Neuronal stem cell (in vitro differentiated cells): Measurements from ENCODE around the gene OSBPL3.

ENCODE experiments used
- DNase-seq: peaks from one replicate; pipeline ENCODE4 v3.0.0-alpha.2; 2013; ENCODE audit warnings: low spot score
- H2AFZ ChIP-seq: one replicate; pipeline ENCODE4 v1.6.1; 2013; ENCODE audit warnings: mild to moderate bottlenecking, low read length, inconsistent platforms
- H2AK5ac ChIP-seq: 2 replicates; pipeline ENCODE4 v1.6.1; 2013; ENCODE audit warnings: low read depth, mild to moderate bottlenecking, inconsistent platforms, low read length, moderate library complexity, mixed read lengths
- H2BK120ac ChIP-seq: 2 replicates; pipeline ENCODE4 v1.6.1; 2013; ENCODE audit warnings: low read depth, mild to moderate bottlenecking, inconsistent platforms, low read length, moderate library complexity, mixed read lengths
- H2BK12ac ChIP-seq: one replicate; pipeline ENCODE4 v1.6.1; 2013; ENCODE audit warnings: low read length, inconsistent platforms
- H2BK15ac ChIP-seq: 2 replicates; pipeline ENCODE4 v1.6.1; 2013; ENCODE audit warnings: mild to moderate bottlenecking, low read length, inconsistent platforms, mixed read lengths
- H2BK5ac ChIP-seq: one replicate; pipeline ENCODE4 v1.6.1; 2013; ENCODE audit warnings: inconsistent platforms, mild to moderate bottlenecking, low read length, moderate library complexity
- H3K14ac ChIP-seq: one replicate; pipeline ENCODE4 v1.6.1; 2013; ENCODE audit warnings: low read length, inconsistent platforms
- H3K18ac ChIP-seq: 2 replicates; pipeline ENCODE4 v1.6.1; 2013; ENCODE audit warnings: low read length, inconsistent platforms
- H3K23ac ChIP-seq: 2 replicates; pipeline ENCODE4 v1.6.1; 2013; ENCODE audit warnings: low read depth, mild to moderate bottlenecking, mixed read lengths, low read length, inconsistent platforms; ENCODE audit not compliant: poor library complexity
- H3K27ac ChIP-seq: replicated peaks from 3 replicates; pipeline ENCODE4 v1.5.1; 2013; ENCODE audit warnings: low read length, inconsistent platforms
- H3K27me3 ChIP-seq, 3 experiments: 2 replicates each; pipeline ENCODE4 v1.6.1; 2013; ENCODE audit warnings: low read length in 3 of 3, mild to moderate bottlenecking in 2 of 3, inconsistent platforms in 1 of 3, low read depth in 1 of 3, mixed read lengths in 1 of 3, moderate library complexity in 1 of 3; ENCODE audit not compliant: control insufficient read depth in 3 of 3, insufficient read depth in 3 of 3
- H3K36me3 ChIP-seq, 2 donors: replicated peaks in 1 of 2; 2 replicates each; pipeline ENCODE4 v1.6.1; 2013; ENCODE audit warnings: low read length in 2 of 2; ENCODE audit not compliant: control insufficient read depth in 2 of 2, insufficient read depth in 2 of 2
- H3K4ac ChIP-seq: 2 replicates; pipeline ENCODE4 v1.6.1; 2013; ENCODE audit warnings: inconsistent platforms, mild to moderate bottlenecking, low read length, moderate library complexity
- H3K4me1 ChIP-seq, 2 donors: 1 replicate in 1 of 2; 2 replicates in 1 of 2; pipeline ENCODE4 v1.6.1; 2013; ENCODE audit warnings: low read length in 2 of 2, low read depth in 1 of 2; ENCODE audit not compliant: control insufficient read depth in 2 of 2, insufficient read depth in 1 of 2
- H3K4me2 ChIP-seq: one replicate; pipeline ENCODE4 v1.6.1; 2013; ENCODE audit warnings: mild to moderate bottlenecking, low read length, inconsistent platforms; ENCODE audit not compliant: insufficient read depth, poor library complexity, severe bottlenecking
- H3K4me3 ChIP-seq, 2 donors: 2 replicates each; pipeline ENCODE4 v1.5.1; 2013; ENCODE audit warnings: low read length in 2 of 2, mild to moderate bottlenecking in 2 of 2, inconsistent platforms in 1 of 2, moderate library complexity in 1 of 2
- H3K79me1 ChIP-seq: one replicate; pipeline ENCODE4 v1.6.1; 2013; ENCODE audit warnings: low read depth, mild to moderate bottlenecking, inconsistent platforms, low read length, moderate library complexity
- H3K9ac ChIP-seq: one replicate; pipeline ENCODE4 v1.6.1; 2013; ENCODE audit warnings: mild to moderate bottlenecking, low read depth, low read length, inconsistent platforms; ENCODE audit not compliant: poor library complexity
- H3K9me3 ChIP-seq, 2 donors: replicated peaks in 1 of 2; 2 replicates each; pipeline versions ENCODE3 to v1.6.1; 2013; ENCODE audit warnings: low read length in 2 of 2, mild to moderate bottlenecking in 2 of 2, inconsistent platforms in 1 of 2, low read depth in 1 of 2, mixed read lengths in 1 of 2, moderate library complexity in 1 of 2; ENCODE audit not compliant: control insufficient read depth in 2 of 2, insufficient read depth in 1 of 2
- H4K8ac ChIP-seq: one replicate; pipeline ENCODE4 v1.6.1; 2013; ENCODE audit warnings: low read depth, mild to moderate bottlenecking, inconsistent platforms, low read length, moderate library complexity
- H4K91ac ChIP-seq: one replicate; pipeline ENCODE4 v1.6.1; 2013; ENCODE audit warnings: low read length, low read depth, mild to moderate bottlenecking, inconsistent platforms; ENCODE audit not compliant: poor library complexity
- WGBS, 2 donors: extraction: QIAGEN DNeasy Blood & Tissue Kit; methylation state at CpG; one replicate each; pipeline ENCODE4 v1.1.7; 2013; ENCODE audit warnings: missing lambda C conversion rate in 2 of 2, mixed read lengths in 1 of 2; ENCODE audit not compliant: insufficient read length in 2 of 2, insufficient replicate concordance in 1 of 2; ENCODE audit errors: extremely low coverage in 2 of 2; 5-methylcytosine and 5-hydroxymethylcytosine counted together

OSBPL3 gene

GRCh38 chr7:25007668-25008067 is 27.7 kb upstream of the OSBPL3 start:
- Histone ChIP-seq H3K36me3 (no peaks in the 10 kb centered on the region), H2BK5ac (no peak overlapping the region), H3K4ac (no peak overlapping the region), H3K4me3 (no peak overlapping the region), H3K4me1 (no peaks in the 10 kb centered on the region), H3K79me1 (no peaks in the 10 kb centered on the region), H4K91ac (no peak overlapping the region), H3K14ac (no peak overlapping the region), H3K27ac (no peak overlapping the region), H3K27me3 (no peaks in the 10 kb centered on the region), H3K9ac (no peak overlapping the region), H3K23ac (no peak overlapping the region), H2BK15ac (no peak overlapping the region), H3K4me2 (no peak overlapping the region), H2AK5ac (no peak overlapping the region), H2AFZ (no peak overlapping the region), H3K18ac (no peak overlapping the region), H2BK12ac (no peak overlapping the region), H4K8ac (no peak overlapping the region), H3K9me3 (peaks cover 4 to 5% of the 10 kb centered on the region in 2 donors), H2BK120ac (no peak overlapping the region)
- WGBS, 2 donors = no CpG with 5 or more reads among the region's 1 CpG
- DNase-seq = no peak

- DNase-seq = no peak
- Histone ChIP-seq H3K4me2 (no peak overlapping the region), H3K9me3 (peaks cover 4 to 5% of the 10 kb centered on the region in 2 donors), H2AK5ac (no peak overlapping the region), H2BK120ac (no peak overlapping the region), H3K4ac (no peak overlapping the region), H2AFZ (no peak overlapping the region), H3K79me1 (no peaks in the 10 kb centered on the region), H4K8ac (no peak overlapping the region), H3K18ac (no peak overlapping the region), H2BK15ac (no peak overlapping the region), H4K91ac (no peak overlapping the region), H3K4me3 (no peak overlapping the region), H3K9ac (no peak overlapping the region), H3K23ac (no peak overlapping the region), H3K36me3 (no peaks in the 10 kb centered on the region), H3K27me3 (no peaks in the 10 kb centered on the region), H2BK12ac (no peak overlapping the region), H3K14ac (no peak overlapping the region), H2BK5ac (no peak overlapping the region), H3K27ac (no peak overlapping the region), H3K4me1 (no peaks in the 10 kb centered on the region)
- WGBS, 2 donors = no CpG with 5 or more reads among the region's 1 CpG
Observed at GRCh38 chr7:25006276-25006675, 26.3 kb upstream of the OSBPL3 start.

DNA sequence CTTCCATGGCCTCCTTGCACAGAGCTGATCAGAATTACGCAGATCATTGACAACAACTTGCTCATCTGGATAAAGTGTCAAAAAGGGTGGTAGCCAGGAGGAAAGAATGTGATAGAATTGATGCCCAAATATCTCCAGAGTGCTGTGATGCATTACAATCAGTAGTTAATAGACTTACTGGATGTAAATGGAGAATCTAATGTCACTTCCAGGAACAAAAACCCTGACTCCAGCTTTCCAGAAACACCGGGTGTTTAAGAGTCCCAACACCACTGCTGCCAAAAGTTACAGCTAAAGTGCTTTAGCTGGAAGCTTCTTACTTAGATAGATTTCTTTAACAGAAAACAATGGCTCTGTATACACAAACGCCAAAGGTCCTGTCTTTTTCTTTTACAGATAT is 25.7 kb upstream of the OSBPL3 start:
- H2BK12ac ChIP-seq = no peak overlapping the region
- no CpG with 5 or more reads among the region's 3 CpGs for WGBS, 2 donors

GRCh38 chr7:25002786-25003185 is 22.8 kb upstream of the OSBPL3 start:
- H2AK5ac ChIP-seq = no peak overlapping the region
- no peak overlapping the region for H3K4ac ChIP-seq
- WGBS, 2 donors = no CpG with 5 or more reads among the region's 1 CpG
- H3K27ac ChIP-seq = no peak overlapping the region
- H2AFZ ChIP-seq = no peak overlapping the region
- H4K8ac ChIP-seq = no peak overlapping the region
- H3K36me3 ChIP-seq = no peaks in the 10 kb centered on the region
- H4K91ac ChIP-seq = no peak overlapping the region
- no peak overlapping the region for H2BK5ac ChIP-seq
- no peak overlapping the region for H3K9ac ChIP-seq
- H3K4me1 ChIP-seq = no peaks in the 10 kb centered on the region
- no peak overlapping the region for H3K23ac ChIP-seq
- no peak overlapping the region for H2BK120ac ChIP-seq
- H2BK12ac ChIP-seq = no peak overlapping the region
- H3K18ac ChIP-seq = no peak overlapping the region
- no peak overlapping the region for H2BK15ac ChIP-seq
- no peaks in the 10 kb centered on the region for H3K9me3 ChIP-seq
- H3K27me3 ChIP-seq = no peaks in the 10 kb centered on the region
- no peak overlapping the region for H3K14ac ChIP-seq
- H3K4me2 ChIP-seq = no peak overlapping the region
- no peak for DNase-seq
- H3K4me3 ChIP-seq = no peak overlapping the region
- H3K79me1 ChIP-seq = no peaks in the 10 kb centered on the region

More for the DNA sequence above, 25.7 kb upstream of the OSBPL3 start:
- no peak overlapping the region for H3K14ac ChIP-seq
- H4K91ac ChIP-seq = no peak overlapping the region
- H3K9me3 ChIP-seq = peaks cover 4 to 5% of the 10 kb centered on the region in 2 donors
- H3K27ac ChIP-seq = no peak overlapping the region
- H2BK15ac ChIP-seq = no peak overlapping the region
- no peak overlapping the region for H2AK5ac ChIP-seq
- no peaks in the 10 kb centered on the region for H3K27me3 ChIP-seq
- H3K79me1 ChIP-seq = no peaks in the 10 kb centered on the region
- no peak overlapping the region for H2BK120ac ChIP-seq
- no peak overlapping the region for H2AFZ ChIP-seq
- H3K4me1 ChIP-seq = no peaks in the 10 kb centered on the region
- H3K4me3 ChIP-seq = no peak overlapping the region
- DNase-seq = no peak
- no peak overlapping the region for H3K18ac ChIP-seq
- H3K23ac ChIP-seq = no peak overlapping the region
- no peak overlapping the region for H3K4me2 ChIP-seq
- H3K36me3 ChIP-seq = no peaks in the 10 kb centered on the region
- H3K9ac ChIP-seq = no peak overlapping the region
- H3K4ac ChIP-seq = no peak overlapping the region
- no peak overlapping the region for H2BK5ac ChIP-seq
- no peak overlapping the region for H4K8ac ChIP-seq
